ENCODE measurements around the gene DIAPH3.
"Not testable (repeated sequence)": the region's sequence is repeated elsewhere in the genome, so short reads cannot be mapped to it uniquely, and the experiment has no call there.

Gene DIAPH3

DNA sequence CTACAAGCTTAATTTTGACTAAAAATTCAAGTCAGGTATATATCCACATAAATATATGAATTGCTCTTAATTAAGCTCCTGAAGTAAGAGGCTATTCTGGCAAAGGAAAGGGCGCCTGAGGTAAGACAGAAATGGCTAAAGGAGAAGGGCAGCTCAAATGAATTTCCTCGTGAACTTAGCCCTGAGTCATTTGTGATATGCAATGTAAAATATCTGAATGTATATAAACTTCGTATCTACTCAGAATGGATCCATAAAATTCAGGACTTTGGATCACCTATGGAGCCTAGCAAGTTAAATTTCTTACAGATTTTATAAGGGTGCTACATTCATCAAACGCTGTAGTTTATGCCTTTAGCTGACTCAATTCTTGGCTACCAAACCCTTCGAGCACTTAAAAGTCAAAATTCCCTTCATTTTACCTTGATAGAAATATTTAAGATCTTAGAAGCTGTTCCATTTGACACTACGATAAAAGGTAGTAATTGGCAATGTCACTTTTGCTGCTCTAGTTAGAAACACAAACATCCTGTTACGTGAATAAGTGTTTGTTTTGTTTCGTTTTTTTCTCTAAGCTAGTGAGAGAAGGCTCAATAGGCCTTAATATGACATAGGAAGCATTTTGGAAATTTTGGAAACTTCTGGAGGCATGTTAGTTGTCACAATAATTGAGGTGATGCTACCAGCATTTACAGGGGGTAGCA is 69.2 kb downstream of the DIAPH3 start:
- DNase-seq: peak; percentile 52

DNA sequence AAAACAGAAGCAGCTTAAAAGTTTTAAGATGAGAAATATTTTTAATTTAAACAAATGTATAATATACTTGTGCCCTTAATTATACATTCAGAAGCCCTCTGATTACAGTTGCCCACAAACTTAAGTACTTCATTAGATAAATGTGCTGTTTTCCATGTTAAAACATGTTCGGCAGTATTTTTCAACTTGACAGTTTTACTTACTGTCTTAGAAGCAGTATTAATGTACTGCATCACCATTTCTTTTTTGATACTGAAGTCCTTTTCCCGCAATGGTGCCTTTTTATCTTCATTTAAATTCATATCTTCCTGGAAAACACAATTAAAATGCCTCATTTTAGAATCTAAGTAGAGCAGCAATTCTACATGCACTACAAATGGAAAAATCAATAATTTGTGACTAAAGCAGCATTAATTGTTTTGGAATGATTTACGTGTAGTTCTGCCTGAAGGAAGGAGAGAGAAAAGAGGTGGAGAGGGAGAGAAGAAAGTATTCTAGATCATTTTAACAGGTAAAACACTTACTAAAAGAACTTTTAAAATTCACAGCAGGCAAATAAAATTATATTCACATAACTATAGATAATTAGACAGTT is 70.2 kb downstream of the DIAPH3 start:
- peak; percentile 65 for DNase-seq

DNA sequence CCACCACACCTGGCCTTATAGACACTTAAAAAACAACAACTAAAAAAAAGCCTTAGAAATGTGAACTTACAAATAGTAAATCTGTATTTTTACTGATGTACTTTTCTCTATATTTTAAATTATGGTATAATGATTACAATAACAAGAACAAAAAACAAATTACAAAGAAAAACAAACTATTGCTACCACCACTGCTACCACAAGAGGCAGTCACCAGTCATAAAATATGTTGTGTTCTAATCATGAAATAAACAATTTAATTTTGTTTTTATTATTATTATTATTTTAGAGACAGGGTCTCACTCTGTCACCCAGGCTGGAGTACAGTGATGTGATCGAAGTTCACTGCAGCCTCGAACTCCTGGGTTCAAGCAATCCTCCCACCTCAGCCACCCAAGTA is 72.2 kb downstream of the DIAPH3 start:
- no peak for DNase-seq

DNA sequence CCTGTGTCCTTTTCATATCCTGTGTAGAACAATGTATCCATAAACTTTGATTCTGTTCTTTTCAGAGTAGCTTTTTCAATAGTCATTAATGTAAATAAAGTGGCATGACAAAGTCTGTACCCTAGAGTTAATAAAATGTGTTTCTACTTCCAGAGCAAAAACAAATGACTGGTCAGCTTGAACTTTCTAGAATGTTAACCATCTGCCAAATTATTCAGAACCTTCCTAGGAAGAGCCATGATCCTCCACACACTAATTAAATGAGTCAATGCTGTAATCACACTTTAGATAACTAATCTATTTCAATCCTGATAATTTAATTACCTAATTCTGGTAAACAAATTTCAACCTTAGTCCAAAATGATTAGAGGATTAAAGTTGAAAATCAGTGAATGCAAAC is 73.2 kb downstream of the DIAPH3 start:
- DNase-seq: no peak

DNA sequence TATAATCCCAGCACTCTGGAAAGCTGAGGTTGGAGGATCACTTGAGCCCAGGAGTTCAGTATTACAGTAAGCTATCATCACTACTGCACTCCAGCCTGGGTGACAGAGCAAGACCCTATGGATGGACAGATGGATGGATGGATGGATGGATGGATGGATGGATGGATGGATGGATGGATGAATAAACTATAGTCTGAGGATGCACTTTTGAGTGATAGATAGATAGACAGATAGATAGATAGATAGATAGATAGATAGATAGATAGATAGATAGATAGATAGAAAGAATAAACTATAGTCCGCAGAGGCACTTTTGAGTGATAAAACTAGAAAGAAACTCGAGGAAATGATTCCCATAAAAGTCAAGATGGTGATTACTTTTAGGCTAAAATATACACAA is 79.9 kb downstream of the DIAPH3 start:
- not testable (repeated sequence) for DNase-seq

DNA sequence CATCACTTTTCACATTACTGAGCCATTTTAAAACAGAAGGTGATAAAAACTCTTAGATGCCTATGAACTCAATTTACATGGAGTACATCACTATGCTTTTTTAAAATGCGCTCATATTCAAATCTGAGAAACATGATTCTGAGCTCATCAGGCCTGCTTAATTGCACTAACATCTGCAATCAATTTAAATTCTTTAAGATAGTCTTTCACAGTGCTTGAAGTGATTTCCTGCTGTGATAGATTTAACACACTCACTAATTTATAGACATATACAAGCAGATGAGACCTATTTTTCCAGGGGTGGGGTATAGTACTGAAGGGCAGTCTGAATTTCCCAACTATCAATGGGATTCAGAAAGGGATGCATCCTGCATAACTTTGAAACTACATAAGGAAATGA is 82.9 kb downstream of the DIAPH3 start:
- peak; percentile 89 for DNase-seq

DNA sequence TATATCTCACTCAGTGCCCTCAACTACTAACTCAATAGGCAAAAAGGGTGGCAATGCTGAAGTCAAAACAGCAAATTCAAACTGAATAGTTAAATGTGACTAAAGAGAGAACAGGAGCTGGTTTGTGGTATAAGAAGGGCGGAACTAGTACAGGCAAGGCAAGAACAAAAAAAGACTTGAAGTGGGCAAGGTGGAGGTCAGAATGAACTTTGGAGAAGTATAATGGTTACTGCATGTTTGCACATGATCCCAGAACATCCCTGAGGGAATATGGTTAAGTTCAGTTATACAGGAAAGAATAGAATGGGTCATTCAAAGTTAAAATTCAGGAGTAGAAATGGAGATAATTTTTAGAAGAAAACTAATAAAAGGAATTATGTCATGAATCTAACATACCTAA is 85.5 kb downstream of the DIAPH3 start:
- no peak for DNase-seq

DNA sequence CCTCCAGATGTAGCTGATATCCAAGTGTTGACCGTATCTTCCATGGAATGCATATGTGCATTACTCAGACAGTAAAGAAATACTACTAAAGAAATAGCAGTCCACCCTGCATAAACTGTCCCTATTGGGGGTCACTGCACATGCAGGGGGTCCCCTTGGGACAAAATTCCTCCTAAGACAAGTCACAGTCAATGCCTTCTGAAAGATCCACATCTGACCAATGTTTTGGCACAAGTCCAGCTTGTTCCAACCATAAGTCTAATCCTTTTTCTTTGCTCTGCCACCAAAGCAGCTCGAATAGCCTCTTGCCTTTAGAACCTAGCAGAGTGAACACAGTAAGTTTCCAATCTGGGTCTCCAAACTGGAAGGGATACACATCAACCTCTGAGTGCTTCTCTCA is 87.9 kb downstream of the DIAPH3 start:
- DNase-seq: peak; percentile 29

DNA sequence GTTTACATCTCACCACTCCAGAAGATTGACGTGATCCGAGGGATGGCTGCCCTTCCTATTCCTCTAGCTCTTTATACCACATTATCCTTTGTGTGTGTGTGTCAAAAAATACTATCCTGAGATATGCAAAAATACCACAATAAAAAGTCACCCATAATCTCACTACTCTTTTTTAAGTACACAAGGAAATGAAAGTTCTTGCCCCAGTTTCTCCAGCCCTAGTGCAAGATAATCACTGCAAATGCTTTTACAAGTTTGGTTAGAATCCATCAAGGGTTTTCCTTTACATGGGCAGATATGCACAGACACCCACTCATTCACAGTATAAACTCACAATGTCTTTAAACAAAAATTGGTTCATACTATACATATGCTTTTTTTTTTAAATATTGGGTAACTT is 89.3 kb downstream of the DIAPH3 start:
- no peak for DNase-seq

DNA sequence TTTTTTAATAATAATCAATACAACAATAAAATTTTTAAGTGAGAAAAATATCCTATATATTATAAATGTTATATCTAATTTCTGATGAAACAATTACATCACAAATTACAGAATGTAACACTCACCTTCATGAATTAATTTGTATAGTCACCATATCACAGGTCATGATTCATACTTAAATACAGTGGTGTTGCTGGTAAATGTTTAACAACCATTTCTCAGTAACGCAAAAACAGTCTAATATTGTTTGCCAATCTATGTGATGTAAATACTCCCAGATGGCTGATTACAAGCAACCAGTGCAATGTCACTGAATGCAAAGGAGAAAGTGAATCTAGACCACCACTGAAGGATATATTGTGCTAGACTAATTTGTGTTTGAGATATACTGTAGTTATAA is 97.5 kb downstream of the DIAPH3 start:
- DNase-seq: peak; percentile 88

DNA sequence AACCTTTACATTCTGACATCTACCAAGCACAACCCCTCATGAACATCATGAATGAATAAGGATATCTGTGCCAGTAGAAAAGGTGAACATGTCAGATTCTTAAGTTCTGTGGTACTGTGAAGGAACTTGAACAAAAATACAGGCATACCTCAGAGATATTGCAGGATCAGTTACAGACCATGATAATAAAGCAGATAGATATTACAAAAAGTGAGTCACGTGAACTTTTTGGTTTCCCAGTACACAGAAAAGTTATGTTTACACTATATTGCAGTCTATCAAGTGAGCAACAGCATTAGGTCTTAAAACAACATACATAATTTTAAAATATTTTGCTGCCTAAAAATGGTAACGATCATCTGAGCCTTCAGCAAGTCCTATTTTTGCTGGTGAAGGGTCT is 101.2 kb downstream of the DIAPH3 start:
- no peak for DNase-seq

DNA sequence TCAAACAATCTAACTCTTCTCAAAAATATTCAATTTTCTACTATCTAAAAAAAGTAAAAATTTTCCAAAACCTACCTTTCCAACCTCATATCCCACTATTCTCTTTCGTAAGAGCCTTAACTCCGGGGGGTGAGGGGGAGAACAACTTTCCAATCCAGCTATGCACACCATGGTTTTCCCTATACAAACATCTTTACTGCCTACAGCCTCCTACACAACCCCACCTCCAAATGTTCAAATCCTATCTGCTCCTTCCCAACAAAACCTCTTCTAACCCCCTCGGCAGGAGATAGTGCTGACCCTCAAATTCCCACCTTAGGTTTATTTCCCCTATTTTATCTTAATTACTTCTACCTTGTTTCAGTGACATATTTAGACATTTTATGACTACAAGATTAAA is 102.0 kb downstream of the DIAPH3 start:
- DNase-seq: no peak

DNA sequence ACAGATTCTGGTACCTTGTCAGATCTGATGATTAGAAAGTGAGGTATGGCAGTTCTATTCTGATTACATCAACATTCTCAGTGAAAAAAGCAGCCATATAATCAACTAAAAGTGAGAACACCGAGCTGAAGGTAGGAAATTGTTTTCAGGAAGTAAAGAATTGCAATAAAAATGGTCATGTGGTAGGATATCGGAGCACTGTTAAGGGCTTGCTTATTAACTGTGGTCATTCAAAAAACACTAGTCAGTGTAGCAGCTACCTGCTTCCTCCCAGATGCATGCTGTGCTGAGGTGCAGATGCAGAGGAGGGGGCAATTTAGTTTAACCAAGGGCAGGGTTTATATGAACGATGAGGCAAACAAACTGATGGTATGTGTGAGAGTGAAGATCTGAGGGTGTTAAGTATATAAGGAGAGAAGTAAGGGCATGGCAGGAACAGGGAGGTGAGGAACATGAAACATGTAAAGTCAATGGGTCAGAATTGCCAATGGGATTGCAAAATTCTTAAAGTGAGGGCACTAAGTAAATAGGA is 111.9 kb downstream of the DIAPH3 start:
- DNase-seq: no peak

DNA sequence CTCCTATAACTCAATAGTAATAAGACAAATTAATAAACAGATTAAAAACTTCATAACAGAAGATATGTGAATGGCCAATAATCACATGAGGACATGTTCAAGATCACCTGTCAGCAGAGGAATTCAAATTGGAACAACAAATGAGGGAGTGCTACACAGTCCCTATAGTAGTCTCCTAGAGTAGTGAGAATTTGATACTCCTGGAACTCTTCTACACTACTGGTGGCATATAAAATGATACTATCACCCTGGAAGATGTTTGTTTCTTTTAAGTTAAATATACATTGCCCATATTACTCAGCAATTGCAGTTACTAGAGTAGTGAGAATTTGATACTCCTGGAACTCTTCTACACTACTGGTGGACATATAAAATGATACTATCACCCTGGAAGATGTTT is 115.4 kb downstream of the DIAPH3 start:
- not testable (repeated sequence) for DNase-seq

DNA sequence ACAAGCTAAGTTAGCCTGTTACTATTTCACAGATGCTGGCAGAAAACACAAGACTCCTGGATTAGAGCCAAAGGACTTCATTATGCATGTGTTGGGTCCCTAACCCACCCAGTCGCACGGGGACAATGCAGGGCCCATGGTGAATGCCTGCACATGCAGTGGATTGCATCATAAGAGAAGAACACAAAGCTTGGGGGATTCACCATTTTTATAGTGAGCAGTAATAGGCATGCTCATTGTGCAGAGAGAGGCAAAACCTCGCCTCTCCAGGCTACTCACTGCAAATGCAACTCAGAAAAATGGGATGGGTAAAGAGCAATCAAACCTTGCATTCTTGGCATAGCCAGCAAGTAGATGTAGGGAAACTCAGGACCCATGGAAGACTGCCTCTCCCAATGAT is 115.8 kb downstream of the DIAPH3 start:
- peak; percentile 44 for DNase-seq

DNA sequence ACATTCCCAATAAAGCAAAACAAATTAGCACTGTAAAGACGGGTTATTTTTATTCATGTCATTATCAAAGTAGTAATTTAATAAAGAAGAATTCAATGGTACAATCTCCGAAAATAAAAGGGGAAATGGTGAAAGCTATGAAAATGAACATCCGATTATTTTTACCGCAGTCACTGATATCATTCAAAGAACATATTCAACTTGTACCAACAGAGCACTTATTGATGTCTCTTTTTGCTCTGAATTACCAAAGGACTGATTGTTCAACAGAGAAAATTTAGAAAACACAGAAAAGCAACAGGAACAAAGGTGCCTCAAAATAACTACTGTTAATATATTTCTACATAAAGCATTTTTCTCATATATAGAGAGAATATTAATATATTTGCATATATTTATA is 119.4 kb downstream of the DIAPH3 start:
- no peak for DNase-seq

DNA sequence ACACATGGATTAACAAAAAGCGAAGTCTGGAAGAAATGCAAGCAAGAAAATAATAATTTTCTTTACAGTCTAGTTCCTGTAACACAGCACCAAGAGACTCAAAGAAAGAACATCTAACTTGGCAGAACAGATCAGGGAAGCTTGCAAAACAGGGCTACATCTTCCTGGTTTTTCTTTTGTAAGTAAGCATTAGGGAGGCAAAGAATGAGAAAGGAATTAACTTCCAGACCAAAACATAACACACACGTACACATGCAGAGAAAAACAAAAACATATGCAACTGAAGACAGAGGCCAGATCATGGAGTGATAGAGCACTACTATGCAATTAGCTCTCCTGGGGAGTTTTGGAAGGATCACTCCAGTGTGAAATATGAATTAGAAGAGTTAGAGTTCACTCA is 120.5 kb downstream of the DIAPH3 start:
- DNase-seq: peak; percentile 57

DNA sequence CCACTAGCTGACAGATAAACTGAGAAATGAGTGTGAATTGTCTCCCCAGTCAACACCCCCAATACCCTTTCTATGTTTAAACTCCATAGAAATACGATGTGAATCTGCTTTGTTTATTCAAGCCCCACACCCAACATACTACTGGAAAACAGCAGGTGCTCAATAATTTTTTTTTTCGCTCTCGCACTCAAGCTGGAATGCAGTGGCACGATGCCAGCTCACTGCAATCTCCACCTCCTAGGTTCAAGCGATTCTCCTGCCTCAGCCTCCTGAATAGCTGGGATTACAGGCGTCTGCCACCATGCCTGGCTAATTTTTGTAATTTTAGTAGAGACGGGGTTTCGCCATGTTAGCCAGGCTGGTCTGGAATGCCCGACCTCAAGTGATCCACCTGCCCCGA is 123.1 kb downstream of the DIAPH3 start:
- peak; percentile 73 for DNase-seq

DNA sequence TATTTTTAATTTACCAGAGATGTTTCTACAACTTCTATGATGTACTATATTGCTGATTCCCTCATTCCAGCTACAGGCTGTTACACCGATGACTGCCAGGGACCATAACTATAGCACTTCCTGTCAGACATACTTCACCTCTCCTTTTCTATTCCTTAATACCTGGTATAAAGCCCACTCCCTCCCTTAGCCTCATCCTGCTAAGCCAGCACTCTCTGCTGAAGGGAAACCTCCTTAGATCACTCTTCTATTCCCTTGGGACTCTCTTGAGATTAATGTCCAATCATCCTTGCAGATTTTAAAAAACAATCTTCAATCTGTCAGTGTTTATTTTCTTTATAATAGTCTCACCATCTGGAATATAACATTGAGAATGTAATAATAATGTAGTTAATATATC is 127.9 kb downstream of the DIAPH3 start:
- peak; percentile 45 for DNase-seq

DNA sequence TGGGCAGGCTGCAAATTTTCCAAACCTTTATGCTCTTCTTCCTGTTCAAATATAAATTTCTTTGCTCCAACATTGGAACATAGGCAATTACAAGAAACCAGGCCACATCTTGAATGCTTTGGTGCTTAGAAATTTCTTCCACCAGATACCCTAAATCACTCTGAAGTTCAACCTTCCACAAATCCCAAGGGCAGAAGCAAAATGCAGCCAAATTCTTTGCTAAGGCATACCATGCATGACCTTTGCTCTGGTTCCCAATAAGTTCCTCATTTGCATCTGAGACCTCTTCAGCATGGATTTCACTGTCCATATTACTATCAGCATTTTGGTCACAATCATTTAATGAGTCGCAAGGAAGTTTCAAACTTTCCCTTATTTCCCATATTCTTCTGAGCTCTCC is 130.9 kb downstream of the DIAPH3 start:
- DNase-seq: no peak

DNA sequence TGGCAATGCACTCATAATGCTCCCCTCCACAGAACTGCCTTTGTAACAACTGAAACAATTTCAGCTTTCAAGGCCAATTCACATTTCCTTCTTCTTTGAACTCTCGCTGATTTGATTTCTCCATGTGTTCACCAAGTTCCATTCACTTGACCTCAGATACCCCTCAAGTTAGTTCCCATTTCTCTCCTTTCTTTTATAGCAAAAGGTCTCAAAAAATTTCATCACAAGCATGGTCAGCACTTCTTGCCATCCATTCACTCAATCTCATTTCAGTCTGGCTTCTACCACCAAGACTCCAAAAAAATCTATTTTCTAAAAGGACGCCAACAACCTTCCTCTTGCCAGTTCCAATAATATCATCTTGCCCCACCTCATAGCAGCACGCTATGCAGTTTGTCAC is 135.7 kb downstream of the DIAPH3 start:
- DNase-seq: peak; percentile 26

DNA sequence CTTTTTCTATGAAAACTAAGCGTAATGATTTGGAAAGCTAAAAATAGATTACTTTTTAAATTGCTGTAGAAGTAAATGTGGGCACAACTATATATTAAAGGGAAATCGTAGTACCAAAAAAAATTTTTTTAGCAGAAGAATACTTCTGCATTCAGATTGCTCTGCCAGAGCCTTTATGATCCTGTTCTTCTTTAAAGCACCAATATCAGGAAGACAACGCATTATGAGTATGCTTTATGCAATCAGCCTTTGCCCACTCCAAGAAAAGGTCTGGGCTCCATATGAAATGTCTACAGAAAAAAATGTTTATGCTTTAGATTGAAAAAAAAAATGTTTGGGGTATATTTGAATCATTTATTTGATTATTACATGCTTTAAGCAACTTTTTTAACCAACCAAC is 137.4 kb downstream of the DIAPH3 start:
- no peak for DNase-seq

DNA sequence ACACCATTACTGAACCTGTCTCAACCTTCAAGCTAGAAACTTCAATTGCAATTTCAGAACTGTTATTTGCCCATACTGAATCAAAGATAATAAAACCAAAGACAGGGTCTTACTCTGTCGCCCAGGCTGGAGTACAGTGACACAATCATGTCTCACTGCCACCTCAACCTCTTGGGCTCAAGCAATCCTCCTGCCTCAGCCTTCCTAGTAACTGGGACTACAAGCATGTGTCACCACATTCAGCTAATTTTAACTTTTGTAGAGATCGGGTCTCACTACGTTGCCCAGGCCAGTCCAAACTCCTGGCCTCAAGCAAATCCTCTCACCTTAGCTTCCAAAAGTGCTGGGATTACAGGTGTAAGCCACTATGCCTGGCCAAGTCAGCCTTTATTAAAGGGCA is 143.4 kb downstream of the DIAPH3 start:
- no peak for DNase-seq

DNA sequence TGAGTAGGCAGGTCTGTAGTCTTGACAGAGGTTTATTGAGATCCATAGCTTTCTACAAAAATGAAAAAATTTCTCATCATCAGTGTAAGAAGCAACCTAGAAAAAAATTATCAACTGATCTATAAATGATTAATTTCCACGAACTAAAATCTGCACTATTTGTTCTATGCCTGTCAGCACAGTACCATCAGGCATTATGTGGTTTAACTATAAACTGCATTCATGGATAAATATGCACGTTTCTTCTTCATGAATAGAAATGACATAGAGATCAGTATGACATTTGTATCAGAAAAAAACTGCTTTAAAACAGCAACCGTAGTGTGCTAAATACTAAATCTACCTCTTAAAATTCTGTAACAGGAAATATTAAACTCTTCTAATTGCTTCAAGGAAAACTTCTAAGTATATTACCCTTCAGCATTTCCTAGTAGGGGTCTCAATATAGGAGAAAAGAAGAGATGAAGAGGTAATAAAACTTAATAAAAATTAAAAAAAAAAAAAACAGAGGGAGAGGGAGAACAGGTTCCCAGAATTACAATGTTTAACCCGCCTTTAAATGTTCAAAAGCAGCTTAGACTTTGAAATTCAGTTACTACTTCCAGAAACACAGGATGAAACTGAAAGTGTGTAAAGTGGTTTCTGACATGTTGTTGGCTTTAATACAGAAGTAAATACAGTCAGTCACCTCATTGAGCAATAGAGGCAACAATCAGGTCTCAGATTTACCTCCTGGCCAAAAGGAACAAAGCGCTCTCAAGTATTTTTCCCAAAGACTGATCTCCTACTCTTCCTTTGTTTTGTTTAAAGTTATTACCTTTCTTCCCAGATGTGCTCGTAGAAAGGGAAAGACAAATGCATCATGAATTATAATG is 144.4 kb downstream of the DIAPH3 start:
- DNase-seq: no peak

Data from NCI-H69 (cell line).